Central memory CD4-positive, alpha-beta T cell (primary cell): ENCODE measurements around the gene BBC3.
"Not testable (repeated sequence)": the region's sequence is repeated elsewhere in the genome, so short reads cannot be mapped to it uniquely, and the experiment has no call there.

ENCODE experiments used
- DNase-seq: peaks from one replicate; pipeline ENCODE4 v3.0.0; 2022
- total RNA-seq, 3 experiments: gene quantifications; one replicate each; lab custom pipeline; 2026; lab: John Stamatoyannopoulos, UW

Gene BBC3
- total RNA-seq: 4.9 to 47.0 (median 21.0) reads per million in 3 experiments

- no peak for DNase-seq
Measured at GRCh38 chr19:47230921-47231214, at the start of gene BBC3. BBC3 (minus strand) TSS chr19:47231199; CDS start chr19:47228431, 2,768 bp downstream.

DNA sequence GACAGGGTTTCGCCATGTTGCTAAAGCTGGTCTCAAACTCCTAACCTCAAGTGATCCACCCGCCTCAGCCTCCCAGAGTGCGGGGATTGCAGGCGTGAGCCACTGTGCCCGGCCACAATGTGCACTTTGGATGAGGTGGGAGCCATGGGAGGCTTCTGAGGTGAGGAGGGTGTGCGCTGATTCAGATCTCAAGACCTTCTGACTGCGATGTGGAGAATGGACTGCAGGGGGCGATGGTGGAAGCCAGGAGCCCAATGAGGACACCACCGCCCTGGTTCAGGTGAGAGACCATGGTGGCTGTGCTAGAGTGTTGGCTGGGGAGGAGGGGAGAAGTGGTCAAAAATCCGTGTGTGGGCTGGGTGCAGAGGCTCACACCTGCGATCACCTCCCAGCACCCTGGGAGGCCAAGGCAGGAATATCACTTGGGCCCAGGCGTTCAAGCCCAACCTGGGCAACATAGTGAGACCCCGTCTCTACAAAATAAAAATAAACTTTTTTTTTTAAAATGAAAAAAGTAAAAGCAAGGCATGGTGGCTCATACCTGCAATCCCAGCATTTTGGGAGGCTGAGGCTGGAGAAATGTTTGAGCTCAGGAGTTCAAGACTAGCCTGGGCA lies 49.3 kb upstream of the BBC3 start:
- peak; percentile 24 for DNase-seq

DNA sequence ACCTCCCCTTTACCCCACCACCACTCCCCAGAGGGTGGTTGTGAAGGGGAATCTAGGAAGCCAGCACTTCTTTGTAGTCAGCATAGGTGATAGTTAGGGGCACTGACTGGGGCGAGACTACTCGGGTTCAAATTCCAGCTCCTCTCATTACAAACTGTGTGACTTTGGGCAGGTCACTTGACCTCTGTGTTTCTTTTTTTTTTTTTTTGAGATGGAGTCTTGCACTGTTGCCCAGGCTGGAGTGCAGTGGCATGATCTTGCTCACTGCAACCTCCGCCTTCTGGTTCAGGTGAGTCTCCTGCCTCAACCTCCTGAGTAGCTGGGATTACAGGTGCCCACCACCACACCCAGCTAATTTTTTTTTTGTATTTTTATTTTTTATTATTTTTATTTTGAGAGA lies 45.5 kb upstream of the BBC3 start:
- not testable (repeated sequence) for DNase-seq

DNA sequence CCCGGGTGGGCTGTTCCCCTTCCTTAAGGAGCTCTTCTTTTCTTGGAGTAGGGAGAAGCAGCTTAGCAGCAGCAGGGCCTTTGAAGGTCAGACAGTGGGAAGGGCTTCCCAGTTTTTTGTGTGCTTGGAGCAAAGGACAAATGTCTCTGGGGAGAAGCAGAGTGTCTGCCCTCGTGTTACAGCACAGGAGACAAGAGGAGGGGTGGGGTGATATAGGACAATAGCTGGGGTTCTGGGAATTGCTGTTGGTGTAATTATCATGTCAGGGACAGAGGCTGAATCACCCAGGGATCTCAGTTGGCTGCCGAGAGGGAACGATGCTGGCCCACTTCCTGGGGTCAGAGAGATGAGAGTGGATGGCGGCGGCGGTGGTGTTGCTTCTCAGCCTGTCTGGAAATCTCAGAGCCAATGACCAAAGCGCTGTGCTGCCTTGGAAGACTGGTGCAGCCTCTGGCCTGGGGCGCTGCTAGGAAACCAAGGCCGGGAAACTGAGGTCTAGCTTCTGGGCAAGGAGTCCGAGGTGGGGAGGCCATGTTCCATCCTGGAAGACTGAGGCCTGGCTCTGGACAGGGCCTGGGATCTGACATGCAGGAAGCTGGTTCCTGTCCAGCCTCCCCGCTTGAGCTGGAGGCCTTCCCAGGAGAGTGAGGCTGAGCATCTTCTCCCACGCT lies 44.9 kb upstream of the BBC3 start:
- DNase-seq: no peak

DNA sequence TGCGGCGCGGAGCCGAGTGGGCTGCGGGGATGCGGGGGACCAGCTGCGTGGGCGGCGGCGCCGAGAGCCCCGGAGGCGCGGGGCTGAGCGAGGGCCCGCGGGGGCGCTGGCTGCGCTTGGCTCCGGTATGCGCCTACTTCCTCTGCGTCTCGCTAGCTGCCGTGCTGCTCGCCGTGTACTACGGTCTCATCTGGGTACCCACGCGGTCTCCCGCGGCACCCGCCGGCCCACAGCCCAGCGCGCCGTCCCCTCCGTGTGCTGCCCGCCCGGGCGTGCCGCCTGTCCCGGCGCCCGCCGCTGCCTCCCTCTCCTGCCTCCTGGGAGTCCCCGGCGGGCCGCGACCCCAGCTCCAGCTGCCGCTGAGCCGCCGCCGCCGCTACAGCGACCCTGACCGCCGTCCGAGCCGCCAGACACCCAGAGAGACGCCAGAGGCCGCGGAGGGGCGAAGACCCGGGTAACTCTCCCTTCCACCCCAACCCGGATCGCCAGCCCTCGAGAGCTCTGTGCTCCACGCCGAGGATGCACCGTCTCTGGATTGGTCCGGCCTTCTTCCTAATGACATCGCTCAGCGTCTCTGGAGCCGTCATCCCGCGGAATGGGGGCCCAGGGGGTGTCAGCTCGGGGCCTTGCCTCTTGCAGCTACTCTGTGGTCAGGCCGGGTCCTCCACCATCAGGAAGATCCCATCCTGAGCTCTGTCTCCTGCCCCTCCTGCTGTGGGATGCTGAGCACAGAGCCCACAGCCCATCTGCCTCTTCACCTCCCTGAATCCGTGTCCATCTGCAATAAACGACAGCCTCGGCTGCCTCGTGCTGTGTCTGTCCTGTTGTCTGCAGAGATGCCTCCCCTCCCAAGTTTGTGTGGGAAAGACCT lies 44.1 kb upstream of the BBC3 start:
- DNase-seq: no peak

- DNase-seq: peak; percentile 98
Measured at GRCh38 chr19:47274071-47274890, 43.3 kb upstream of the BBC3 start, which contains the start of gene INAFM1. INAFM1 (plus strand) TSS chr19:47274885; CDS start chr19:47274920, 35 bp downstream.

DNA sequence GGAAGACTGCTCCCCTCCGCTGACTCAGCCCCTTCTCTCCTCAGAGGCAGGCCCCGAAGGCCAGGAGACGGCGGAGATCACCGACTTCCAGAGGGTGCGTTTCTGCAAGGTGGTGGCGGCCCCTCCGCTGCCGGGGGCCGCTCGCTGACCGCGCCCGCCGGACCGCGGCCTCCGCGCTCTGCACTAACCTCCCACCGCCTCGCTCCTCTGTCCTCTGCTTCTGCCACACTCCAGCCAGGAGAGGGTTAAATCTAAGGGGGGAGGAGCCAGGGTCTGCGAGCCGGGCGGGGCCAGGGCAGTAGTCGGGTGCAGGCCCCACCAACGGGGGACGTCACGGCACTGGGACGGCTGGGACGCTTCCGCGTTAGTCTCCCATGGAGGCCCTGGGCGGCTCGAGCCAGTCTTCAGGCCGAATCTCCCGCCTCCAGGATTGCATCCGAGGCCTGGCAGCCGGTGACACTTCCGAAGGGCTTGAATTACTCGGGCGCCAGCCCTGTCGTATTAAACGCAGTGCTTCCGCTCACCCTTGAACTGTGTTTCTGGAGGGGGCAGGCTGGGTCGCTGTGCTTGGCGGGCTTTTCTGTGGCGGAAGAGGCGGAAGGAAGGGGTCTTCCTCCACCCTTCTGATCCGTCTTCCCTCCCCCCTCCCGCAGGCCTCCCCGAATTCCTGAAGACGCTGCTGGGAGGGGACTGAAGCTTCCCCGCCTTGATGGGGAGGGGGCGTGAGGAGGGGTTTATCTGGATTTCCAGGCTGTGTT lies 42.5 kb upstream of the BBC3 start:
- peak; percentile 86 for DNase-seq

GRCh38 chr19:47272448-47273312 lies 41.7 kb upstream of the BBC3 start:
- DNase-seq: no peak

GRCh38 chr19:47271949-47272348 lies 41.0 kb upstream of the BBC3 start:
- no peak for DNase-seq

GRCh38 chr19:47270408-47270807 lies 39.4 kb upstream of the BBC3 start:
- no peak for DNase-seq

DNA sequence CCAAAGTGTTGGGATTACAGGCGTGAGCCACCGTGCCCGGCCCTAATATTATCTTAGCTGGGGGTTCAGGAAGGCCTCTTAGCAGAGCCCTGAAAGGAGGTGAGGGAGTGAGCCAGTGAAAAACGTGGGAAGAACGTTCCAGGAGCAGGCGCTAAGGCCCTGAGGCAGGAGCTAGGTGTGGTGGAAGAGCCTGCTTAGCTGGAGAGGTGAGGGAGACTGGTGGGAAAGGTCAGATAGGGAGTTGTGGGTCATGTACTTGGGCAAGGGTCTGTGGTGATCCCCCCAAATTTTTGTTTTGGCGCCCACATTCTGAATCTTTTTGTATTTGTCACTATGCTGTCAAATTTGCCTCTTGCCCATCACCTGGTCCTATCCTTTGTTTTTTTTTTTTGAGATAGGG lies 38.6 kb upstream of the BBC3 start:
- DNase-seq: no peak

GRCh38 chr19:47268028-47268427 lies 37.0 kb upstream of the BBC3 start:
- DNase-seq: no peak

DNA sequence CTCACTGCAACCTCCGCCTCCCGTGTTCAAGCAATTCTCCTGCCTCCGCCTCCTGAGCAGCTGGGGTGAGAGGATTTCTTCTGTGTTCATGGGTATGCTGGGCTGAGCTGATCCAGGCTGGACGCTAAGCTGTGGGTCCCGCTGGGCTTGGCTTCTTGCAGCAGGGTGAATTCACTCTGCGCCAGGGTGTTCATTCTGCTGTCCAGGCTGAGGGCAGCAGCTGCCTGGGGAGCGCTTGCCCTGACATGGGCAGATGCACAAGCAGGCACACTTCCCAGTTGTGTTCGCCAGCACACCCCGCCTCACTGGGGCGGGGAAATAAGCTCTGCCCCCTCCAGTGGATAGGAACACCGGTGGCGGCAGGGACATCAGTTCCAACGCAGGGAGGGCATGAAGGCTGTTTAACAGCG lies 36.4 kb upstream of the BBC3 start:
- DNase-seq: no peak

- no peak for DNase-seq
Measured at GRCh38 chr19:47266401-47266941, 35.5 kb upstream of the BBC3 start.

DNA sequence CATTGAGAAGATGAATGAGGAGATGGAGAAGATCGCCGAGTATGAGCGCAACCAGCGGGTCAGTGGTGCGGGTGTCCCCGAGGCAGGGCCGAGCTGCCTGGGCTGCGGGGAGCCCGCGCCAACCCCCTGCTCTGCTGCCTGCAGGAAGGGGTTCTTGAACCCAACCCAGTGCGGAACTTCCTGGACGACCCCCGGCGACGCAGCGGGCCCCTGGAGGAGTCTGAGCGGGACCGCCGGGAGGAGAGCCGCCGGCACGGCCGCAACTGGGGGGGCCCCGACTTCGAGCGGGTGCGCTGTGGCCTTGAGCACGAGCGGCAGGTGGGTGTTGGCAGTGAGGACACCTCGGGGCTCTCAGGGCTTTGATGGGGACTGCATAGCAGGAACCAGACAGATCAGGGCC lies 33.6 kb upstream of the BBC3 start:
- no peak for DNase-seq

DNA sequence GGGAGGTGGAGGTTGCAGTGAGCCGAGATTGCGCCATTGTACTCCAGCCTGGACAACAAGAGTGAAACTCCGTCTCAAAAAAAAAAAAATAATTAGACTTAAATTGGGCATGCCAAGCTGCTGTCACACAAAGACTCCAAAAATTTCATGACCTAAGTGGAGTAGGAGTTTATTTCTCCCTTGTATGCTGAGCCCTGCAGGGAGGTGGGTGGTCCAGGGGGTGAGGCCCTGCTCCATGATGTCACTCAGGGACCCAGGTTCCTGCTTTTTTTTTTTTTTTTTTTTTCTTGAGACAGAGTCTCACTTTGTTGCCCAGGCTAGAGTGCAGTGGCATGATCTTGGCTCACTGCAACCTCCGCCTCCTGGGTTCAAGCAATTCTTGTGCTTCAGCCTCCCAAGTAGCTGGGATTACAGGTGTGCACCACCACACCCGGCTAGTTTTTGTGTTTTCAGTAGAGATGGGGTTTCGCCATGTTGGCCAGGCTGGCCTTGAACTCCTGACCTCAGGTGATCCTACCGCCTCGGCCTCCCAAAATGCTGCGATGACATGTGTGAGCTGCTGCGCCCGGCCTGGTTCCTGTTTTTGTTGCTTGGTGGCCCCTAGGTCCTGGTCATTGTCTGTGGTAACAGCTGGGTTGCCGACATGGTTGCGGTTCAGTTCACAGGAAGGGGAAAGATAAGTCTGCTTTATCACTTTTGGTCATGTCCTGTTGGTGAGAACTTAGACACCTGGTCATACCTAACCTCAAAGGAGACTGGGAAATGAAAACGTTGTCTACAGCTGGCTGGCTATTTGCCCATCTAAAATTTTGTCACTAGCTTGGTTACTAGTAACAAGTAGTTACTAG lies 31.2 kb upstream of the BBC3 start:
- not testable (repeated sequence) for DNase-seq

- no peak for DNase-seq
Measured at GRCh38 chr19:47260476-47260875, 29.5 kb upstream of the BBC3 start.

DNA sequence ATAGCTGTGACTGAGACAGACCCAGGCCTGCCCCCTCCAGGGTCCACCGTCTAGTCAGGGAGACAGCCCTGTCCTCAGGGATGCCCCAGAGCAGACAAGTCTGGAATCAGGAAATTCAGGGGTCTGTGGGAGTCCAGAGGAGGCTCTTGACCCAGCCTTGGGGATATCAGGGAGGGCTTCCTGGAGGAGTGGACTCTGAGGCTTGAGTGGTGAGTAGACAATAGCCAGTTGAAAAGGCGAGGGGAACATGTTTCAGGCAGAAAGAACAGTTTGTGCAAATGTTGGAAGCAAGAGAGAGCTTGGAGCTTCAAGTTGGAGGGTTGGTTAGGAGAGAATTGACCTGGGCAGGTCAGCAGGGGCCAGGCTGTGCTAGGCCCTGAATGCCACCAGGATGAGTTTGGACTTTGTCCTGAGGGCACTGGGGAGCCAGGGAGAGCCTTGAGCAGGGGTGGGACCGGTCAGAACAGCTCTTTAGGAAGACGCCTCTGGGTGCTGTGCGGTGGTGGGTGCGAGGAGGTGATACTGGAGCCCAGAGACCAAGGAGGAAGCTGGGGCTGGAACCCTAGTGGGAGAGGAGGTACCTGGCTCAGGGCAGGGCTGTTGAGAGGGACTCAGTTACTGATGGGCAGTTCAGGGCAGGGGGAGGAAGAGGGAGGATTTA lies 28.0 kb upstream of the BBC3 start:
- DNase-seq: no peak

DNA sequence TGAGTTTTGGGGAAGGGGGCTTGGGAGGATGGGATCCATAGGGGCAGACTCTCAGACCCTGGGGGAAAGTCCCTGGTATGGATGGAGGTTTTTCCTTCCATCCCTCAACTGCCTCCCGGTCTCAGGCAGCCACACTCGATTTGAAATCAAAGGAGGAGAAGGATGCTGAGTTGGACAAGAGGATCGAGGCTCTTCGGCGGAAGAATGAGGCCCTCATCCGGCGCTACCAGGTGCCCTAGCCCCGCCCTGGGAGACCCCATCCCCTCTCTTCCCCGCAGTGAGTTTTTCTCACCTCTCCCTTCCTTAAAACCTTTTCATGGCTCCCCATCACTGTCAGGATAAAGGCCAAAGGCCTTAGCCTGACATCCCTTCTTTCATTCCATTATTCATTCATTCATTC lies 27.4 kb upstream of the BBC3 start:
- no peak for DNase-seq
